GM21619 (cell line): ENCODE data around the gene TMEFF2.
"Not testable (repeated sequence)": the region's sequence is repeated elsewhere in the genome, so short reads cannot be mapped to it uniquely, and the experiment has no call there.

ENCODE experiments used
- ATAC-seq: cut with Tn5 transposase; IDR thresholded peaks from one replicate; pipeline ENCODE4 v1.9.1; 2021; ENCODE audit not compliant: unreplicated experiment

Gene TMEFF2

DNA sequence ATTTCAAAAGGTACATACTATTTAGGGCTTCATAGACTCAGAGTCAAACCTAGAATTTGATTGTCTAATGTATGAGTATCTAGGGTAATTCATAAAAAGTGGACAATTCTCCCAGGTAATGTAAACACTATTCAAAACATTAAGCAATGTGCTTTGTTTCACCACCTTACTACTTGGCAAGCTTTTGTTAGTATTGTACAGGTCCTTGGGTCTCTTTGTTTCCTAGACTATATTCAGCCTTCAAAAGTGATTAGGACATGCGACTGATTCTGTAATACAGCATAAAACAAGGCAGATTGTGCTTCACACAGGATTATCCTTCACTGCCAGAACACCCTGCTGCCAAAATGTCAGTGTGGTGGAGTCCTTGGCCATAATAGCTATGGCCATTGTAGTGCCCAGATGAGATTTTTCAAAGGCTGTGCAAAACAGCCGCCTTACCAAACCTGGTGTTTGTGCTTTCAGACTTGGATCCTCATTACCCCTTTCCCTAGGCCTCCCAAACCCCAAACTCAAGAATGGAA lies 257.8 kb downstream of the TMEFF2 start:
- ATAC-seq = no peak

DNA sequence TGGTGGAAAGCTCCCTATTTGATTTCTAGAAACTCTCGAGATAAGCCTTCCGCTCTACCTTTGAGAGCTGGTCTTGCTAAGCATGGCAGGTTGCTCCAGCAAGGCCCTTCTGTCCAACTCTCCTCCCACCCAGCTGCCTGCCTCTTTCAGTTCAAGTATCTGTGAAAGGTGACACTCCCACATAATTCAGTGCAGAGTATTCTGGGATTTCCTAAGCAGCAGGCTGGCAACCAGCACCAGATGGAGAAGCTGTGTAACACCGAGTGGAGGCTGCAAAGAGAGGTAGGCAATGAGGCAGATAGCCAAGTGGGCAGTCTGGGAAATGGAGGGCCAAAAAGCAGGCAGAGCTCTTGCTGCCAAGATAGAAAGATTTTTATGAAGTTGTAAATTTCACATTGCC lies 259.5 kb downstream of the TMEFF2 start:
- ATAC-seq = no peak

- peak; percentile 93 for ATAC-seq
Measured at GRCh38 chr2:191933307-191934105, 261.2 kb downstream of the TMEFF2 start.

DNA sequence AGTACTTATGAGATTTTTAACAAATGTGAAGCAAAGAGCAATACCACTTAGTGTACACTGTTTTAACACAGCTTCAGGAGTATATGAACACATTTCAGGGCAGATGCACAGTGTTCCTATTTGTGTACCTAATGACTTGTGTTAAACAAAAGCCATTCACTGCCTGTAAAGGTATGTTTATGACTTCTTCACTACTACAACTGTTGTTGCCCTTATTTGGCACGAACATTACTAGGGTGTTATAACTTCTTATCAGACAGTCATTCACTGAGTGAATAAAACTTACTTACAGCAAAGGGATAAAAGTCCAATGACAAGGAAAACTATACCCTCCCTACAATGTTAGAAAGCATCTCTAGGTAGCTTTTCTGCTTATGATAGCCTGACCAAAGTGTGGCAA lies 262.4 kb downstream of the TMEFF2 start:
- no peak for ATAC-seq

DNA sequence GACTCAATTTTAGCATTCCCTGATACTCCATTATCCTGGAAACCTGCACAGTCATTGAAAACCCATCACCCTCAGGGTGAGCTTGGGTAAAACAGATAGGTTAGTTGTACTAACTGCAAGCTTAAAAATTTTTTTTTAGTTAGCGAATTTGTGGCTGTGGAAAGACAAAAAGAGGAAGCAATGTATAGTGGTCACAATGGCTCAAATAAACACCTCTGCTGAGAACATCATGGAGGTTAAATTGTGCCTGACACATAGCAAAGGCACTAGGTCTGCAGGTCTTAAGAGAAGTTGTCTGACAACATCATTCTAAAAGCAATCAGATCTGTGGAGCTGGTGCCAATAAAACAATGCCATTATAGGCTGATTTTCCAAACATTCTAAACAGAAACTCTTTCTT lies 263.4 kb downstream of the TMEFF2 start:
- no peak for ATAC-seq

DNA sequence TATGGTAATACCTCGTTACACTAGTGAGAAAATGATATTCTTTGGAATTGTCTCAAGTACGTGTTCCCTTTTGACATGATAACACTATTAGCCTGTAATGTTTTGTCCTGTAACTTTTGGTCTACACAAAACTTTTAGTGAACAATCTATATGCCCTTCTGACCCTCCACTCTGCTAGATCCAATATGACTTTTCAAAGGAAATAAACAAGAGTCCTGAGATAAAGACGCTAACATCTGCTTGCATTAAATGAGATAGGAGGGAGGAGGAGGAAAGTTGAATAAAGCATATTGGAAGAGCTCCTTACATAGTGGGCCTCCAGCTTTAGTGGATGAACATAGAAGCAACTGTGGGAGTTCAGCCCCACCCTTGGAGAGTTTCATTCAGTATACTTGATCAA lies 264.5 kb downstream of the TMEFF2 start:
- ATAC-seq = no peak

DNA sequence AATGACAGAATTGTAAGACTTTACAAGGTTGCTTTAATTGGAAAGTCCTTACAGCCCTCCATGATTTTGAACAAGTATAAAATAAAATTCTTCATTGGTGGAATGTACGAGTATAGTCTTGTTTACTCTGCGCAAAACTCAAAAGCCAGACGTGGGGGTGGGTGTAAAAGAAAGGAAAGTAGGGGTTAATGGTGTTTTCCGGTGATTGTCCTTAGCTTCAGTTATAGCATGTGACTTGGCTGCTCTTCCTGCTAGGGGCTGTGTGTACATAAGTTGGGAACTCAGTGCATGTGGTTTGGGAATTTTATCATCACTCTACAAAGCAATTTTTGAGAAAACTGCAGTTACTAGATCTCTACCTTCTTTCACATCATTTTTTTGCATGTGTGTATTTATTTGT lies 265.4 kb downstream of the TMEFF2 start:
- no peak for ATAC-seq

DNA sequence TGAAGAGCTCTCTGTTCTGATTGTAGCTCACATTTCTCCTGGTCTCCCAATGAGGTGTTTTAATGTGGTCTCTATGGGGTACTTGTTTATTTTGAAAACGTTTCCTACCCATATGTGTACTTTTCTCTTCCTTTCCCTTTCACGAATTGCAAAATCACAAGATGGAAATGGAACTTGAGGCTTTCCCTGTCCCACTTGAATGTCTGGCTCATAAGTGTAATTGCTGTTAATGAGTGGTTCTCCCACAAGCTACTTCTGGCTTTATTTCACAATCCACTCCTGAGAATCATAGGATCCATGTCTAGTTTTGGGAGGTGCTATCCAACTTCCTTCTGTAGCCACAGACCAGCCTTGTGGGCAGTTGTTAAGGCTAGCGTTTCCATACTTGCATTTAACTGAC lies 266.7 kb downstream of the TMEFF2 start:
- no peak for ATAC-seq

- no peak for ATAC-seq
Measured at GRCh38 chr2:191927319-191927867, 267.3 kb downstream of the TMEFF2 start.

GRCh38 chr2:191926671-191927070 lies 268.1 kb downstream of the TMEFF2 start:
- no peak for ATAC-seq

GRCh38 chr2:191923652-191923997 lies 271.1 kb downstream of the TMEFF2 start:
- ATAC-seq = no peak

- ATAC-seq = peak; percentile 97
Measured at GRCh38 chr2:191922736-191923651, 271.7 kb downstream of the TMEFF2 start.

DNA sequence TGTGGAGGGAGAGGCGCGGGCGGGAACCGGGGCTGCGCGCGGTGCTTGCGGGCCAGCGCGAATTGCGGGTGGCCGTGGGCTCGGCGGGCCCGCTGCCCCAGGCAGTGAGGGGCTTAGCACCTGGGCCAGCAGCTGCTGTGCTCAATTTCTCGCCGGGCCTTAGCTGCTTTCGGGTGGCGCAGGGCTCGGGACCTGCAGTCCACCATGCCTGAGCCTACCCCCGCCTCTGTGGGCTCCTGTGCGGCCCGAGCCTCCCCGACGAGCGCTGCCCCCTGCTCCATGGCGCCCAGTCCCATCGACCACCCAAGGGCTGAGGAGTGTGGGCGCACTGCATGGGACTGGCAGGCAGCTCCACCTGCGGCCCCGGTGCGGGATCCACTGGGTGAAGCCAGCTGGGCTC lies 273.1 kb downstream of the TMEFF2 start:
- ATAC-seq = not testable (repeated sequence)

GRCh38 chr2:191920502-191920901 lies 274.2 kb downstream of the TMEFF2 start:
- ATAC-seq = no peak

DNA sequence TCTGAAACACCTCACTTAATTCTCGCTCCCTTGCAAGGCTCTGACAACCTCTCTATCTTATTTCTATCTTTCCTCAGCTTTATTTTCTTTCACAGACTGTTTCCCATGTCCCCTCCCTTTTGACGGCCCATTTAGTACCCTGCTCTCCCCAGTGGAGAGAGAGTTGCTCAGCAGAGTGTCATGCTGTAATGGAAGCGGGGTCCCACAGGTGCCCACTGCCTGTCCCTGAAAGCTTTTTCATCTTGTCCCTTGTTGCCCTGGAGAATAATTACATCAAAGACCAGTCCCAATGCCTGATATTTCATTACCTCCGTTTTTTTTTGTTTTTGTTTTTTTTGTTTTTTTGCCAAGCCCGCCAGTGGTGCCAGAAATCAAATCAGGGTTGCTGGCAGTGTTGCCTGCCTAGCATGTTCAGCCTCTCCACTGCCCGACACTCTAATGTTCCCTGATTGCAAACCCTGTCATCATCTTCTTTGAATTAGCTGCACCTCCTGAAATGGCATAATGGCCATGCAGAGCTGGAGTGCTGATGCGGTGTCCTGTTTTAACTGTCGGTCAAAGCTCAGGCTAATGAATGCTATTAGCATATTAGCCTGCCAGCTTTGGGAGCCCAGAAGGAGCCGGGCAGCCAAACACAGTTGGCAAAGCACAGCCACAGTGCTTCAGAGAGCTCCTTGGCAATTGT lies 276.6 kb downstream of the TMEFF2 start:
- no peak for ATAC-seq

DNA sequence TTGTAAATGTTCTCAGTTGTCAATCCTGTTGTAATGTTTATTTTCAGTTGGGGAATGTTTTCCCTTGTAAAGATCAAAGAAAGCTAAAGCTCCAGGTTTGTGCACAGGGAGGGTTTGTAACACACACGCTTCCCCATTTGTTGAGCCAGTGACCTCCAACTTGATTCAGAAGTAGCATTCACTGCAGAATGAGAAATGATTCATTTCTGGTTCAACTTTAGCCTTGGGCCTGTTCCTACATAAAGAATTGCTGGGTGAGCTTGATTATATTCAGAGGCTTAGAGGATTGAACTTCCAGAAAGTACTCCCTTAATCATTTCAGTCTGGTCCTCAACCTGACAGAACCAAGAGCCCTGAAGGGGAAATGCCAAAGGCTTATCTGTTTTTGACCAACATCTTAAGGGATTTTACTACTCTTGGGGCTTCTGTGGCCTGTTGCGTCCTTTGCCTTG lies 277.3 kb downstream of the TMEFF2 start:
- ATAC-seq = no peak

- ATAC-seq = no peak
Measured at GRCh38 chr2:191916826-191917225, 277.9 kb downstream of the TMEFF2 start.

- no peak for ATAC-seq
Measured at GRCh38 chr2:191915750-191916149, 279.0 kb downstream of the TMEFF2 start.

- ATAC-seq = no peak
Measured at GRCh38 chr2:191913796-191914195, 280.9 kb downstream of the TMEFF2 start.

DNA sequence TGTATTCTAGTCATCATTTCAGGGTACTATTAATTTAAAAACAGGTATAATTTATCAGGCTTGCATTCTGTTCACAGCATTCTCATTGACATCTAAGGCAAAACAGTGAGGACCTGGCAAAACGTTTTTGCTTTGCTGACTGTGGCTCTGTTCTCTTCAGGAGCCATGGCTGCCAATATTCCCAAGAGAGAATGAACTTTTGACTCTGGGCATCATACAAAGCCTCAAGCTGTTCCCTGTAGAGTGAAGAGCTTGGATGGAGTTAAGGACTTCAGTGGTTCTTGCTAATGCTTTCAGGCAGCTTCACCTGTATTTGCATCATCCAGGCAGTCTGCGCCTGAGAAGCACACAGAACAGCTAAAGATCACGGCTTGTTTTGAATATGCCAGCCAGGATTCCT lies 282.0 kb downstream of the TMEFF2 start:
- no peak for ATAC-seq

- no peak for ATAC-seq
Measured at GRCh38 chr2:191910518-191910917, 284.2 kb downstream of the TMEFF2 start.
